Glomerular endothelial cell (primary cell): Measurements from ENCODE around the gene VAV3. TPM values are rescaled to one million over a fixed set of nuclear protein-coding genes. Genes with fewer than 3 reads are reported as not detected.
"Not testable (repeated sequence)": the region's sequence is repeated elsewhere in the genome, so short reads cannot be mapped to it uniquely, and the experiment has no call there.

Source experiments
- DNase-seq: peaks from one replicate; pipeline ENCODE4 v3.0.0-alpha.2; 2011; ENCODE audit warnings: low read depth, low spot score; ENCODE audit errors: extremely low read depth
- total RNA-seq: library from RNA; depleted of rRNA; stranded (reverse); fragments of >200 nt; gene quantifications from 2 replicates; pipeline ENCODE4 v1.2.3, GENCODE V29; 2015

VAV3 gene
- total RNA-seq, 1 donor from 2014 or later, result 10.1 TPM

DNA sequence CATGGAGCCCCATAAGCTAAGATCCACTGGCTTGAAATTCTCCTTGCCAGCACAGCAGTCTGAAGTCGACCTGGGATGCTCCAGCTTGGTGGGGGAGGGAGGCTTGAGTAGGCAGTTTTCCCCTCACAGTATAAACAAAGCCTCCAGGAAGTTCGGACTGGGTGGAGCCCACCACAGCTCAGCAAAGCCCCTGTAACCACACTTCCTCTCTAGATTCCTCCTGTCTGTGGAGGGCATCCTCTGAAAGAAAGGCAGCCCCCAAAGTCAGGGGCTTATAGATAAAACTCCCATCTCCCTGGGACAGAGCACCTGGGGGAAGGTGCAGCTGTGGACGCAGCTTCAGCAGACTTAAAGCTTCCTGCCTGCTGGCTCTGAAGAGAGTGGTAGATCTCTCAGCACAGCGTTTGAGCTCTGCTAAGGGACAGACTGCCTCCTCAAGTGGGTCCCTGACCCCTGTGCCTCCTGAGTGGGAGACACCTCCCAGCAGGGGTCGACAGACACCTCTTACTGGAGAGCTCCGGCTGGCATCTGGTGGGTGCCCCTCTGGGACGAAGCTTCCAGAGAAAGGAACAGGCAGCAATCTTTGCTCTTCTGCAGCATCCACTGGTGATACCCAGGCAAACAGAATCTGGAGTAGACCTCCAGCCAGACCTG lies 120.3 kb downstream of the VAV3 start:
- not testable (repeated sequence) for DNase-seq

DNA sequence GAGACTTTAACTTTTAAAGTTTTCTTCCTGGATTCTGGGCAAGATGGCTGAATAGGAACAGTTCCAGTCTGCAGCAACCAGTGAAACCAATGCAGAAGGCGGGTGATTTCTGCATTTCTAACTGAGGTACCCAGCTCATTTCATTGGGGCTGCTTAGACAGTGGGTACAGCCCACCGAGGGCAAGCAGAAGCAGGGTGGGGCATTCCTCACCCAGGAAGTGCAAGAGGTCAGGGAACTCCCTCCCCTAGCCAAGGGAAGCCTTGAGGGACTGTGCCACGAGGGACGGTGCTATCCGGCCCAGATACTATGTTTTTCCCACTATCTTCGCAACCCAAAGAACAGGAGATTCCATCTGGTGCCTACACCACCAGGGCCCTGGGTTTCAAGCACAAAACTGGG lies 121.0 kb downstream of the VAV3 start:
- DNase-seq, result no peak

DNA sequence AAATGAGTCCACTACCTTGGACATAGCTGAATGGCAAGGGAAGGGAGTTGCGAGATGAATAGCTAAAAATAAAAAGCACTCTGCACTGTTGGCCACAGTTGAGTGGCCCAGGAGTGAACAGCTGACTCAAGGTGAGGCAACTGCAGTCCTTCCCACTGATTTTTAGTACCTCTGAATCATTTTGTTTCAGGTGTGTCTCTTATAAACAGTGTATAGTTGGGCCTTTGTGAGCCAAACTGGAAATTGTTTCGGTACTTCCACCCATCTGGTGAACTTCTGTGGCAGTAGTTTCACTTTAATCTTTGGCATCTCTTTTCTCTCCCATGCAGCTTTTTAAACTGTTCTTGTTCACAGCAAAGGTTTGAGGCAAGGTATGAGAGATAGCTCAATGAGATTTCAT lies 122.7 kb downstream of the VAV3 start:
- DNase-seq, result no peak

DNA sequence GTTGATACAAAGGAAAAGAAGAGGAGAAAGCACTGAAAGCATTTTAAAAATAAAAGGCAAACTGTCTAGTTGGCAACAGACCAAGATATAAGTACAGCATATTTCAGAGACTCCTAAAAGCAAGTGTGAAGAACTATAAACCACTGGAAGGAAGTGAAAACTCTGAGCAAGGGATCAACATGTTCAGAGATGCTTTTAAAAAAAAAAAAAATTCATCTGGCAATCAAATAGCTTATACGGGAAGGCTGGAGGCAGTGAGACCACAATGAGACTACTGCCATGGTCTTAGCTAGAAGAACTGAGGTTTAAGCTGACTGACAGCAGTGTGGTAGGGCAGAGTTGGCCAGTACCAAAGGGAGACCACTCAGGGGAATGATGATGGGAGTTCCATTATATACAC lies 124.3 kb downstream of the VAV3 start:
- no peak for DNase-seq

DNA sequence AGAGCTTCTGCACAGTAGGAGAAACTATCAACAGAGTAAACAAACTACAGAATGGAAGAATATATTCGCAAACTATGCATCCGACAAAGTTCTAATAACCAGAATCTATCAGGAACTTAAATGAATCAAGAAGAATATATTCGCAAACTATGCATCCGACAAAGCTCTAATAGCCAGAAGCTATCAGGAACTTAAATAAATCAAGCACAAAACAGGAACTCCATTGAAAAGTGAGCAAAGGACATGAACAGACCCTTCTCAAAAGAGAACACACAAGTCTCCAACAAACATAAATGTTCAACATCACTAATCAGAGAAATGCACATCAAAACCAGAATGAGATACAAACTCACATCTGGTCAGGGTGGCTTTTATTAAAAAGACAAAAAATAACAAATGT lies 126.9 kb downstream of the VAV3 start:
- no peak for DNase-seq

DNA sequence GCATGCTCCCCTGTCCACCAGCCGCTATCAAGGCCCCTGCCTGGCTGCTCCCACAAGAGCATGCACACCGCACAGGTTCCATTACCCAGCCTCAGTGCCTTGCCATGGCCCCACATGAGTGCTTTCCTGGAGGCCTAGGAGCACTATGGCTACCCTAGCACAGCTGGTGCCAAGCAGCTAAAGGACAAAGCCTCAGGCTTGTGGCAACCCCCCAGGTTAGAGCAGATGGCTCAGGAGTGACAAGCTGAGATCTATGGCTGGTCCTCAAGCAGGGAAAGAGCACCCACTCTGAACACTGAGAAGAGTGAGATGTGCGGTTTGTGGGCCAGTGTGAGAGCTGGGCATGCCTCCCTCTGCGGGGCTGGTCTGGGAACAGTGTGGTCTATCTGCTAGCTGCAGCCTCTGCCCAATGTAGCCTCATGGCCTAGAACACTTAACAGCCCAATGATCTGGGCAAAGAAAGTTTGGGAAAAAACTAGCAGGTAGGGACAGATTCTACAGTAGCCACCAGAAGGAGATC lies 129.8 kb downstream of the VAV3 start:
- no peak for DNase-seq

DNA sequence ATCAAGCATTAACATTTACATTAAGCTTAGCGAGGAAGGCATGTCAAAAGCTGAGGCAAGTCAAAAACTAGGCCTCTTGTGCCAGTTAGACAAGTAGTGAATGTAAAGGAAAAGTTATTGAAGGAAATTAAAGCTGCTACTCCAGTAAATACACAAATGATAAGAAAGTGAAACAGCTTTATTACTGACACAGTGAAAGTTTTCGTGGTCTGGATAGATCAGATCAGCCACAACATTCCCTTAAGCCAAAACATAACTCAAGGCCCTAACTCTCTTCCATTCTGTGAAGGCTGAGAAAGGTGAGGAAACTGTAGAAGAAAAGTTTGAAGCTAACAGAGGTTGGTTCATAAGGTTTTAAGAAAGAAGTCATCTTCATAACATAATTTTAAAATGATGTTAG lies 131.9 kb downstream of the VAV3 start:
- DNase-seq, result no peak

GRCh38 chr1:107831921-107832320 lies 133.1 kb downstream of the VAV3 start:
- DNase-seq, result no peak

DNA sequence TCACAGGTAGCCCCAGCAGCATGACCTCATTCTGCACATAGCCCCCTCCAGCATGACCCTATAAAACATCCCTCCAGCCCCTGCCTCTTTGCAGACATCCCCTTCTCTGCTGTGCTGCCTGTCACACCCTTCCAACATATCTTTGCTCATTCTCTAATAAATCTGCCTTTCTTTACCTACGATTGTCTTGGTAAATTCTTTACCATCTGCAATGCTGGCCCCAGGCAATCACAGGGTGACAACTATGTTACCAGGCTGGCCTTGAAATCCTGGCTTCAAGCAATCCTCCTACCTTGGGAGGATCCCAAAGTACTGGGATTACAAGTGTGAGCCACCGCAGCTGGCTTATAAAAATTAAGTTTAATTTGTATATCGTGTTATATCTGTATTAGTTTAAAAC lies 134.5 kb downstream of the VAV3 start:
- DNase-seq, result no peak

DNA sequence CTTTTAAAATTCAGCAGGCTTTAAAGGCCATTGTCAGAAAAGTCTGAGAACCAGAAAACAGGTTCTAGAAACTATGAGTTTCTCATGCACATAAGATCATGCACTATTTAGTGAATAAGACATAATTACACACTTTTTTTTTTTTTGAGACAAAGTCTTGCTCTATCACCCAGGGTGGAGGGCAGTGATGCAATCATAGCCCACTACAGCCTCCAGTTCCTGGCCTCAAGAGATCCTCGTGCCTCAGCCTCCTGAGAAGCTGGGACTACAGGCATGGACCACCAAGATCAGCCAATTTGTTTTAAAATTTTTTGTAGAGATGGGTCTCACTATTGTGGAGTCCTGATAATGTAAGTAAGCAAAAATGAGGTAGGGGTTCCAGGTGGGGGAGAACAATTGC lies 134.9 kb downstream of the VAV3 start:
- DNase-seq, result no peak

DNA sequence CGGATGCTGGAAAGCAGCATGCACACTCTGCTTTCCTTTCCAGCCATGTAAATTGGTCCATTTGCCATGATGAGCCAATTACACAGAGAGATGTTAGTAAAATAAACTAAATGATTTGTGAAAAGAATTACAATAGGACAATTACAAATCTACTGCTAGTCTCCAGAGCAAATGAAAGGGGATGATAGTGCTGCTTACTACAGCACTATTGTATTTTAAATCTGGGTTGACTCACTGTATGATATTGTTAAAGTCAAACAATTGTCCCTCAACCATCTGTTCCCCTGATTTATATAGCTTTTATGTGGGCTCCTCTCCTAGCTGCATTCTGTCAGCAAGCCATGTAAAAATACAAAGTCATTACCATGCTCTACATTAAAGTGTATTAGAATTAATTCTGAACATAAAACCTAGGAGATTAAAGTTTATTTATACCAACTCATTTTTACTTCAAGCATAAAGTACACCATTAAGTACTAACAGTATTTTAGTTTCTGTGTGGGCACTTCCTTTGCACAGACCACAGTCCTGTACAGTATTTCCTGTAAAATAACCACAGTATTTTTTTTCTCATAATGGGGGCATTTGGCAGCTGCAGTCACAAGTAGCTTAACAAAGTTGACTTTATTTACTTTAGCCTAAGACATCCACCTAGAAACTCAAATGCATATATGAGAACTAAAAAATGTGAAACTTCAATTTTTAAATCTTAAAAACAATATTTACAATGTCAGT lies 135.8 kb downstream of the VAV3 start:
- DNase-seq, result peak; percentile 20

- DNase-seq, result no peak
These were observed 140.0 kb downstream of the VAV3 start for GRCh38 chr1:107824946-107825345.

DNA sequence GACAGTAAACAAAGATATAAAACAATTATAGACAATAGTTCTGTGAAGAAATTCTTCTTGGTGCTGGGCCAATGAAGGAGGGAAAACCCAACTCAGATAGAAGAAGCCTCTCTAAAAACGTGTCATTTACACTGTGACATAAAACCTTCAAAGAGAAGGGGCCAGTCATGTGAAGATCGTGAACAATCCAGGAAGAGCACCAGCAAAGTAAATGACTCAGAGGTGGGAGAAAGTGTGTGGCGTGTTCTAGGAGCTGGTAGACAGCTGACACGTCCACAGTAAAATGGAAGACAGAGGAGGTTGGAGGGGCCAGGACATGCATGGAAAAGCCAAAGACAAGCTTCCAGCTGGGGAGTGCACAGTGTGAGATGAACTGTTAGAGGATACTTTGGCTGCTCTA lies 143.6 kb downstream of the VAV3 start:
- DNase-seq, result no peak

- DNase-seq, result no peak
These were observed 144.2 kb downstream of the VAV3 start for GRCh38 chr1:107820801-107821200.

GRCh38 chr1:107817935-107818334 lies 147.0 kb downstream of the VAV3 start:
- DNase-seq, result no peak

GRCh38 chr1:107817206-107817605 lies 147.8 kb downstream of the VAV3 start:
- no peak for DNase-seq

DNA sequence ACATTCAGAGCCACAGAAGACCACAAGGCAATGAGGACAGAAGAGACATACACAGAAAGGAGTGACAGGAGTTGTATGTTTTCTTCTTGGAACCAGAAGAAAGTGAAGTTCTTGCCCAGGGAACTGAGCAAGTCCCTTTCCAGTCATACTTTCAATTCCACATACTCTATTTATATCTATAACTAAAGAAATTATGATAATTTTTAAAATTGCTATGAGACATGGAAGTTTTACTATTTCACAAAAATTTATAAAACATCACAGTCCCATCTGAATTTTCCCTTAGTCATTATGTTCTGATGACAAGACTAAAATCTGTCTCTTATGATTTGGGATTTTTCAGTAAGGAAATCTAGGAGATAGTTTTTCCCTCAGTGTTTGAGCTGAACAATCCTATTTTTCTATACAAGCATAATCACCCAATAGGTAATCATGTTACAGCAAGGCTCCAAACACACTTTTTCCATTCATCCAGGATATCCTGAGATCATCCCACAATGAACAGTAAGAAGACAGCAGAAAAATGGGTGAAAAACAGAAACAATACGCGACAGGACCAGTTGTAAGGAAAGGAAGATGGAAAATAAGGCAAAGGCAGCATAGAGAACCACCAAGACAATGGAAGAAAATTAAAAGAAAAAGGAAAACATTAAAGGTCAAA lies 154.6 kb downstream of the VAV3 start:
- no peak for DNase-seq

- no peak for DNase-seq
These were observed 157.1 kb downstream of the VAV3 start for GRCh38 chr1:107807855-107808254.

DNA sequence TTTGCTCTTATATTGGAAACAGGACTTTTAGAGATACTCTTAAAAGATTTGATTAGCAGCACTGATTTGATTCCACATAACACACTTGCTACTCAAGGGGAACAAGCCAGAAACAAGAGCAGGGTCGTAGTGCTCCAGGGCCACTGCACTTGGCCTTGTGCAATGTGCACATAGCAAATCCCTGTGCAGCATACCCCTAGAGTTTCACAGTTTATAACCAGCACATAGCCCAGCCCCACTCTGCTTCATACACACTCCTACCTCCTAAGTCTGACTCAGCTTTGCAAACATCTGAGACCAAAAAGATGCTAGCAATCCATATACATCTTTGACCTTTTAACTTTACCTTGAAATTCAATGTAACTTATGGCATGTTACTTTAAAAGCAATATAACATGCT lies 157.6 kb downstream of the VAV3 start:
- DNase-seq, result no peak

DNA sequence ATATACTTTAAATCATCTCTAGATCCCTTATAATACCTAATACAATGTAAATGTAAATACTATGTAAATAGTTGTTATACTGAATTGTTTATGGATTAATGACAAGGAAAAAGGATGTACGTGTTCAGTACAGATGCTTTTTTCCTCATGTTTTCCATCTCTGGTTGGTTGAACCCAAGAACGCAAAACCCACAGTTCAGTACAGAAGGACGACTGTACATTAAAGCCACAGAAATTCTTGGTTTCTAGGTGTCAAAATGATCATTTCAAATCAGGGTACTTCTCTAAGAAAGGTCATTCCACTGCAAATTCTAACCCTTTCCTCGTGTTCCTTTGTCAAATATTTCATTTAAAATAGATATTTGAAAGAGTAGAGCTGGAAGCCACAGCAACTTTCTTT lies 158.1 kb downstream of the VAV3 start:
- no peak for DNase-seq

DNA sequence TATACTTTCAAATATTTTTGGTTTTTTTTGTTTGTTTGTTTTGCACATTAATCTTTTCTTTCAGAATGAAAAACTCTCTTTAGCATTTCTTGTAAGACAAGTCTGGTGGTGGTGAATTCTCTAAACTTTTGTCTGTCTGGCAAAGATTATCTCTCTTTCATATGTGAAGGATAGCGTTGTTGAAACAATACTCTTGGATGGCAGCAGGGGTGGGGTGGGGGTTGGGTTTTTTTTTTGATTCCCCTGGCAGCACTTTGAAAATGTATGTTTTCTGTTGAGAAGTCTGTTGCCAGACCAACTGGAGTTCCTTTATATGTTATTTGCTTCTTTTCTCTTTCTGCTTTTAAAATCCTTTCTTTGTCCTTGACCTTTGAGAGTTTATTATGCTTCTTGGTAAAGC lies 160.2 kb downstream of the VAV3 start:
- no peak for DNase-seq

- no peak for DNase-seq
These were observed 160.8 kb downstream of the VAV3 start for GRCh38 chr1:107804134-107804533.
